Measurements from ENCODE around the gene MANBA.

- TF ChIP-seq, protein P1, sequence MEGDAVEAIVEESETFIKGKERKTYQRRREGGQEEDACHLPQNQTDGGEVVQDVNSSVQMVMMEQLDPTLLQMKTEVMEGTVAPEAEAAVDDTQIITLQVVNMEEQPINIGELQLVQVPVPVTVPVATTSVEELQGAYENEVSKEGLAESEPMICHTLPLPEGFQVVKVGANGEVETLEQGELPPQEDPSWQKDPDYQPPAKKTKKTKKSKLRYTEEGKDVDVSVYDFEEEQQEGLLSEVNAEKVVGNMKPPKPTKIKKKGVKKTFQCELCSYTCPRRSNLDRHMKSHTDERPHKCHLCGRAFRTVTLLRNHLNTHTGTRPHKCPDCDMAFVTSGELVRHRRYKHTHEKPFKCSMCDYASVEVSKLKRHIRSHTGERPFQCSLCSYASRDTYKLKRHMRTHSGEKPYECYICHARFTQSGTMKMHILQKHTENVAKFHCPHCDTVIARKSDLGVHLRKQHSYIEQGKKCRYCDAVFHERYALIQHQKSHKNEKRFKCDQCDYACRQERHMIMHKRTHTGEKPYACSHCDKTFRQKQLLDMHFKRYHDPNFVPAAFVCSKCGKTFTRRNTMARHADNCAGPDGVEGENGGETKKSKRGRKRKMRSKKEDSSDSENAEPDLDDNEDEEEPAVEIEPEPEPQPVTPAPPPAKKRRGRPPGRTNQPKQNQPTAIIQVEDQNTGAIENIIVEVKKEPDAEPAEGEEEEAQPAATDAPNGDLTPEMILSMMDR (IDR thresholded peaks at IDR 0.05) = no peak
- TF ChIP-seq POLR2AphosphoS5 (IDR thresholded peaks at IDR 0.05; ENCODE audit: low read depth, low read length) (no peak), SIN3A (IDR thresholded peaks at IDR 0.05; ENCODE audit: borderline replicate concordance, insufficient read depth, low read depth, low read length) (no peak)
Observed at GRCh38 chr4:102707150-102707549, 53.6 kb downstream of the MANBA start.
